PC-3 (cell line): ENCODE measurements around the gene INF2. TPM values are rescaled to one million over a fixed set of nuclear protein-coding genes. Genes with fewer than 3 reads are reported as not detected.

Experiments used
- ATAC-seq: fragments of 200-7000 bp; cut with Tn5 transposase; 2 replicates; pipeline ENCODE4 v1.9.1; 2020; ENCODE audit warnings: mild to moderate bottlenecking, moderate library complexity
- BruUV-seq: library from RNA; stranded (reverse); fragments of 400-500 nt; replicated peaks from 2 replicates; lab custom pipeline; 2021; lab: Mats Ljungman, UMichigan
- CTCF ChIA-PET: fragments of 300-600 bp; sonication (Branson Sonifier 250); formaldehyde crosslinking; loops from one replicate; lab custom pipeline; 2022; ENCODE audit warnings: antibody characterized with exemption; lab: Charles Lee
- POLR2A ChIA-PET: fragments of 300-600 bp; sonication (Branson Sonifier 250); formaldehyde crosslinking; loops from one replicate; lab custom pipeline; 2022; ENCODE audit warnings: antibody characterized with exemption; ENCODE audit not compliant: unreplicated experiment; lab: Charles Lee
- DNase-seq: peaks from one replicate; pipeline ENCODE4 v3.0.0-alpha.2; 2015
- H2AFZ ChIP-seq: fragments of 300-600 bp; sonication (generic); 2 replicates; pipeline ENCODE4 v1.6.0; 2016; ENCODE audit warnings: antibody characterized with exemption, low read length
- H3F3A ChIP-seq: fragments of 300-600 bp; sonication (generic); one replicate; pipeline ENCODE4 v1.6.0; 2017; ENCODE audit warnings: antibody characterized with exemption, low read length, control low read depth, mild to moderate bottlenecking; ENCODE audit not compliant: unreplicated experiment
- H3K27ac ChIP-seq: fragments of 300-600 bp; sonication (generic); 2 replicates; pipeline ENCODE4 v1.5.1; 2016; ENCODE audit warnings: mild to moderate bottlenecking, low read length
- H3K27me3 ChIP-seq: fragments of 300-600 bp; sonication (generic); 2 replicates; pipeline ENCODE4 v1.6.1; 2016; ENCODE audit warnings: low read length, mixed read lengths
- H3K36me3 ChIP-seq: fragments of 300-600 bp; sonication (generic); 2 replicates; pipeline ENCODE4 v1.6.1; 2016; ENCODE audit warnings: low read depth, mixed run types, low read length, mixed read lengths
- H3K4me1 ChIP-seq: fragments of 300-600 bp; sonication (generic); 2 replicates; pipeline ENCODE4 v1.5.1; 2016; ENCODE audit warnings: low read length; ENCODE audit not compliant: insufficient read depth
- H3K4me2 ChIP-seq: fragments of 300-600 bp; sonication (generic); 2 replicates; pipeline ENCODE4 v1.6.0; 2016; ENCODE audit warnings: low read length
- H3K4me3 ChIP-seq: fragments of 300-600 bp; sonication (generic); 2 replicates; pipeline ENCODE4 v1.5.1; 2016; ENCODE audit warnings: mild to moderate bottlenecking, low read length, mixed read lengths
- H3K79me2 ChIP-seq: fragments of 300-600 bp; sonication (generic); 2 replicates; pipeline ENCODE4 v1.6.1; 2017; ENCODE audit warnings: low read length, mixed read lengths
- H3K9ac ChIP-seq: fragments of 300-600 bp; sonication (generic); 2 replicates; pipeline ENCODE4 v1.6.0; 2016; ENCODE audit warnings: mild to moderate bottlenecking, low read length
- H3K9me2 ChIP-seq: fragments of 300-600 bp; sonication (generic); replicated peaks from 2 replicates; pipeline ENCODE4 v1.6.1; 2016; ENCODE audit warnings: mixed run types, low read length, mixed read lengths
- H3K9me3 ChIP-seq: fragments of 300-600 bp; sonication (generic); 2 replicates; pipeline ENCODE4 v1.6.1; 2016; ENCODE audit warnings: low read length, mixed read lengths
- H4K20me1 ChIP-seq: fragments of 300-600 bp; sonication (generic); 2 replicates; pipeline ENCODE4 v1.6.1; 2016; ENCODE audit warnings: low read length, mixed read lengths
- EZH2 ChIP-seq: fragments of 300-600 bp; sonication (generic); IDR thresholded peaks from one replicate; pipeline ENCODE4 v1.6.1; 2017; ENCODE audit warnings: antibody characterized with exemption, mild to moderate bottlenecking, low read length; ENCODE audit not compliant: unreplicated experiment
- EZH2phosphoT487 ChIP-seq: fragments of 300-600 bp; sonication (generic); IDR thresholded peaks from 2 replicates; pipeline ENCODE4 v1.6.1; 2018; ENCODE audit warnings: mild to moderate bottlenecking, antibody characterized with exemption, low read length, borderline replicate concordance
- intact Hi-C: fragments of 100-400 bp; cut with micrococcal nuclease; formaldehyde crosslinking; loops from 2 replicates; pipeline ENCODE4 v1.9.0; 2023
- total RNA-seq: library from RNA; depleted of rRNA; stranded (reverse); fragments of >200 nt; gene quantifications from 2 replicates; pipeline ENCODE4 v1.2.3, GENCODE V29; 2014
- TF ChIP-seq, protein P1 (sequence below): fragments of 300-600 bp; sonication (generic); conservative IDR thresholded peaks from 2 replicates; pipeline ENCODE4 v1.5.1; 2017; ENCODE audit warnings: antibody characterized with exemption, low read depth, mild to moderate bottlenecking, low read length

INF2 gene
- total RNA-seq, 1 experiment from 2014 or later = 132 TPM

DNA sequence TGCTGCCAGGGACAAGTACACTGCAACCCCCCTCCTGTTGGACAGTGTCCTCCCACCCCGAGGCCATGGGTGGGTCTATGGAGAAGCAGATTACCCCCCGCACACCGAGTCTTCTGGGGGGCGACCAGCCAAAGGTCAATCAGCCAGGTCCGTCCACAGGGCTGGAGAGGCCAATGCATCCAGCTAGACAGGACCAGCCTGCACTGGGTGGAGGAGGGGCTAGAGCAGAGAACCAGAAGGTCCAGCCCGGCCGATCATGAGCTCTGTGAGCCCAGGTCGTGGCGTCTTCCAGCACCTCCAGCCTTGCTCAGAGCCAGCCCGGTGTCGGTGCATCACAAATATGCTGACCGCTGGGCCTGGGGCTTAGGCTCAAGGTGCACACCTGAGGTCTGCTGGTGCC is 26.5 kb downstream of the INF2 start:
- Histone ChIP-seq H3K9ac (no peak overlapping the region), H3K4me1 (no peaks in the 10 kb centered on the region), H3F3A (no peaks in the 10 kb centered on the region), H3K4me3 (no peak overlapping the region), H3K9me3 (no peaks in the 10 kb centered on the region), H3K27me3 (no peaks in the 10 kb centered on the region), H3K4me2 (no peak overlapping the region), H3K36me3 (peaks cover 5% of the 10 kb centered on the region; the same call in 1 of the 2 replicates), H2AFZ (no peak overlapping the region), H3K79me2 (no peaks in the 10 kb centered on the region), H3K9me2 (no peaks in the 10 kb centered on the region), H3K27ac (no peak overlapping the region), H4K20me1 (no peaks in the 10 kb centered on the region)
- ATAC-seq = no peak
- POLR2A ChIA-PET = interaction anchor here (0.7 kb wide), 1 partner anchor 10 kb away, joined by 4 read pairs; no protein-coding TSS in a partner anchor
- DNase-seq = no peak
- BruUV-seq = no TSS peak
- intact Hi-C loops = no loop called here
- TF ChIP-seq, protein P1, sequence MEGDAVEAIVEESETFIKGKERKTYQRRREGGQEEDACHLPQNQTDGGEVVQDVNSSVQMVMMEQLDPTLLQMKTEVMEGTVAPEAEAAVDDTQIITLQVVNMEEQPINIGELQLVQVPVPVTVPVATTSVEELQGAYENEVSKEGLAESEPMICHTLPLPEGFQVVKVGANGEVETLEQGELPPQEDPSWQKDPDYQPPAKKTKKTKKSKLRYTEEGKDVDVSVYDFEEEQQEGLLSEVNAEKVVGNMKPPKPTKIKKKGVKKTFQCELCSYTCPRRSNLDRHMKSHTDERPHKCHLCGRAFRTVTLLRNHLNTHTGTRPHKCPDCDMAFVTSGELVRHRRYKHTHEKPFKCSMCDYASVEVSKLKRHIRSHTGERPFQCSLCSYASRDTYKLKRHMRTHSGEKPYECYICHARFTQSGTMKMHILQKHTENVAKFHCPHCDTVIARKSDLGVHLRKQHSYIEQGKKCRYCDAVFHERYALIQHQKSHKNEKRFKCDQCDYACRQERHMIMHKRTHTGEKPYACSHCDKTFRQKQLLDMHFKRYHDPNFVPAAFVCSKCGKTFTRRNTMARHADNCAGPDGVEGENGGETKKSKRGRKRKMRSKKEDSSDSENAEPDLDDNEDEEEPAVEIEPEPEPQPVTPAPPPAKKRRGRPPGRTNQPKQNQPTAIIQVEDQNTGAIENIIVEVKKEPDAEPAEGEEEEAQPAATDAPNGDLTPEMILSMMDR = no peak
- TF ChIP-seq EZH2 (no peak), EZH2phosphoT487 (no peak)
- CTCF ChIA-PET = no interaction called here

DNA sequence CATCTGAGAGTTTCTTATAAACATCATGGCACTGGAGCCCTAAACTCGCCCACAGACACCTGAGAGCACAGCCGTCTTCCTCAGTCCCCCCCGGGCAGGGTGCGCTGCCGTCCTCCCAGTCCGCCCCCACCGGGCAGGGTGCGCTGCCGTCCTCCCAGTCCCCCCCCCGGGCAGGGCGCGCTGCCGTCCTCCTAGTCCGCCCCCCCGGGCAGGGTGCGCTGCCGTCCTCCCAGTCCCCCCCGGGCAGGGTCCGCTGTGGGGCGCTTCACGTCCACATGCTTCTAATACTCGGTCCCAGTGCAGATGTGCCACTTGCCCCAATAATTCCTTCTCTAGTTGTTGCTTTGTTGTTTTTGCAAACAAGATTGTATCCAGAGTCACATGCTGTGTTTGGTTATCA is 27.7 kb downstream of the INF2 start:
- ATAC-seq (no peak), DNase-seq (no peak)
- Histone ChIP-seq H3K36me3 (peaks cover 5% of the 10 kb centered on the region; the same call in 1 of the 2 replicates), H3K4me1 (no peaks in the 10 kb centered on the region), H3K9ac (no peak overlapping the region), H3K27ac (no peak overlapping the region), H4K20me1 (no peaks in the 10 kb centered on the region), H3K79me2 (no peaks in the 10 kb centered on the region), H3K9me3 (no peaks in the 10 kb centered on the region), H2AFZ (no peak overlapping the region), H3K27me3 (no peaks in the 10 kb centered on the region), H3K4me3 (no peak overlapping the region), H3F3A (no peaks in the 10 kb centered on the region), H3K9me2 (no peaks in the 10 kb centered on the region), H3K4me2 (no peak overlapping the region)
- ChIA-PET POLR2A (no interaction called here), CTCF (no interaction called here)
- intact Hi-C loops = no loop called here
- no TSS peak for BruUV-seq
- TF ChIP-seq, protein P1 = no peak
- TF ChIP-seq EZH2 (no peak), EZH2phosphoT487 (no peak)

DNA sequence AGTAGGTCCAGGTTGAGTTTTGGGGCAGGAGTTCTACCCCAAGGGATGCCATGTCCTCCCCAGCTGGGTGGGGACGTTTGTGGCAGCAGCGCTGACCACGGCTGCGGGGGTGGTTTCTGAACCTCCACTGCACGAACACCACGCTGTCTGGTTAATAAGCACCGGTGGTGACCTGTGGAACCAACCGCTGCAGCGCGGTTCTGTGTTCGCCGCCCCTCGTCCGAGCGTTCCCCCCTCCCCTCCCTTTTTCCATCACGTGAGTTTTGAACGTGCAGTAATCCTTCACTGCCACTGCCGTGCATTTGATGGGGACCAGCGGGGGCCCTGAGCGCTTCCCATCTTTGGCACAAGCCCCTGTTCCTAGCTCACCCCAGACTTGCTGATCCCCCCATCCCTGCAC is 28.2 kb downstream of the INF2 start:
- Histone ChIP-seq H3K27me3 (no peaks in the 10 kb centered on the region), H3K9me3 (no peaks in the 10 kb centered on the region), H3K4me1 (no peaks in the 10 kb centered on the region), H3K79me2 (no peaks in the 10 kb centered on the region), H4K20me1 (no peaks in the 10 kb centered on the region), H3K36me3 (peaks cover 5% of the 10 kb centered on the region; the same call in 1 of the 2 replicates), H3K9ac (no peak overlapping the region), H3K9me2 (no peaks in the 10 kb centered on the region), H2AFZ (no peak overlapping the region), H3K4me2 (no peak overlapping the region), H3K27ac (no peak overlapping the region), H3F3A (no peaks in the 10 kb centered on the region), H3K4me3 (no peak overlapping the region)
- ChIA-PET POLR2A (no interaction called here), CTCF (no interaction called here)
- no TSS peak for BruUV-seq
- ATAC-seq = no peak
- TF ChIP-seq EZH2phosphoT487 = no peak
- no peak for TF ChIP-seq EZH2
- TF ChIP-seq, protein P1 = no peak
- DNase-seq = no peak
- intact Hi-C loops = no loop called here
